Measurements from ENCODE around the gene KAT8. TPM values are rescaled to one million over a fixed set of nuclear protein-coding genes. Genes with fewer than 3 reads are reported as not detected.
A peak's percentile ranks its signal among the peaks of the same experiment; 100 is the strongest.
"Not testable (repeated sequence)": the region's sequence is repeated elsewhere in the genome, so short reads cannot be mapped to it uniquely, and the experiment has no call there.

Gene KAT8
- total RNA-seq, 4 donors from 2014 or later, result 41.5 to 89.4 (median 70.0) TPM

GRCh38 chr16:31149332-31149731 lies 31.9 kb downstream of the KAT8 start:
- TF ChIP-seq POLR2A (IDR thresholded peaks at IDR 0.05) (no peak), CTCF (IDR thresholded peaks at IDR 0.05) (no peak)
- Histone ChIP-seq H3K4me3 (no peak overlapping the region), H3K4me1 (peaks cover 0 to 10% (median 0%) of the 10 kb centered on the region in 4 donors), H3K36me3 (no peaks in the 10 kb centered on the region), H3K27ac (peak overlapping the region in 1 of 4 donors; percentile 25), H3K9me3 (no peaks in the 10 kb centered on the region), H3K27me3 (no peaks in the 10 kb centered on the region)
- no peak for DNase-seq

DNA sequence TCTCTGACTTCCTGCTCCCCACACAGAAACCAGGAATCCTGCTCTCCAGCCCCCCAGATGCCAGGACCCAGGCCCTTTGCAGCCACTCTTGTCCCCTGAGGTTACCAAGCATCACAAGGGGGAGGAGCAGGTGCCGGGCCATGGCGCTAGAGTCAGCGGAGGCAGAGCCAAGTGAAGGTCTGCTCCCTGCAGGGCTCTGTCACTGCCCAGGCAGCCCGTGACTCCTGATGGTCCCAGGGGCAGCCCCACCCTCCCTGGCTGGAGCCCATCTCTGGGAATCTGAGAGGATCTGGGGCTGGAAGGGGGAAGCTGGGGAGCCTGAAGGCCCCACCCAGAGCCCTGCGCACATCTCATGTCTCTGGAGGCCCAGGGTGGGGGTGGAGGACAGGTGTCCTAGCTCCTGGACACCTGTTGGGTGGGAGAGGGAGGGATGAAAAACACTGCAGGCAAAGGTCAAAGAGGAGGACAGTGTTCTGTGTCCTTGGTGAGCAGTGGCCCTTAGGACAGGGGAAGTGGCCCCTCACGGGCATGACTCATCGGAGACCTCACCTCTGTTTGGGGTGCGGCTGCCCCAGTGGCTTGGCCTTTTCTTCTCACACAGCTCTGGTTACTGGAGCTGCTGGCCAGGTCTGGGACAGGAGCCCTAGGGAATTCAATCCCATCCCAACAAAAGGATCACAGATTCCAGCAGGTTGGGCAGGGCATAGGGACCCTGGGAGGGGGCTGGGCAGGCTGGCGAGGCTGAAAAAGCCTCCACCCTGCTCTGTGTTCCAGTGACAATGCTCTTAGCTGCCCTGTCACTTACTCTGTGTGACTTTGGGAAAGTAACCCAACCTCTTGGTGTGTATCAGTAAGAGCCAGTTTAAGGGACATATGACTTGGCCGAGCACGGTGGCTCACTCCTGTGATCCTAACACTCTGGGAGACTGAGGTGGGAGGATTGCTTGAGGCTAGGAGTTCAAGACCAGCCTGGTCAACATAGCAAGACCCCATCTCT lies 32.7 kb downstream of the KAT8 start, which contains the start of gene PRSS36:
Gene PRSS36, minus strand, starts transcription at position 173 of the 997 bp plus-strand sequence. Its CDS starts 31 bp downstream, at position 142.
- Histone ChIP-seq H3K4me3 (no peak within 1 kb of the TSS), H3K4me1 (peaks cover 0 to 10% (median 0%) of the 10 kb centered on the region in 4 donors), H3K36me3 (no peaks in the 10 kb centered on the region), H3K9me3 (no peaks in the 10 kb centered on the region), H3K27ac (peak within 1 kb of the TSS in 1 of 4 donors; percentile 25), H3K27me3 (no peaks in the 10 kb centered on the region)
- no peak for DNase-seq
- TF ChIP-seq CTCF (IDR thresholded peaks at IDR 0.05) (no peak), POLR2A (IDR thresholded peaks at IDR 0.05) (no peak)

DNA sequence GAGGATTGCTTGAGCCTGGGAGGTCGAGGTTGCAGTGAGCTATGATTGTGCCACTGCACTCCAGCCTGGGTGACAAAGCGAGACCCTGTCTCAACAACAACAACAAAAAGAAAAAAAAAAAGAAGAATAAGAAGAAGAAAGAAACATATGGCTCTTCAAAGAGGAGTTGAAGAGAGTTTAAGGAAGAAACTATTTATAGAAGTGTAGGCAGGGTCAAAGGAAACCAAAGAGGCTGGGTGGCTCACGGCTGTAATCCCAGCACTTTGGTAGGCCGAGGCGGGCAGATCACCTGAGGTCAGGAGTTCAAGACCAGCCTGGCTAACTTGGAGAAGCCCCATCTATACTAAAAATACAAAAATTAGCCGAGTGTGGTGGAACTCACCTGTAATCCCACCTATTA lies 33.5 kb downstream of the KAT8 start:
- not testable (repeated sequence) for H3K9me3 ChIP-seq, H3K27me3 ChIP-seq, H3K36me3 ChIP-seq, H3K4me3 ChIP-seq, DNase-seq, H3K27ac ChIP-seq, H3K4me1 ChIP-seq

- Histone ChIP-seq H3K27me3 (no peaks in the 10 kb centered on the region), H3K4me1 (no peaks in the 10 kb centered on the region), H3K27ac (no peak overlapping the region), H3K36me3 (no peaks in the 10 kb centered on the region), H3K9me3 (no peaks in the 10 kb centered on the region), H3K4me3 (no peak overlapping the region)
- TF ChIP-seq POLR2A (IDR thresholded peaks at IDR 0.05), result no peak
- TF ChIP-seq CTCF (IDR thresholded peaks at IDR 0.05), result no peak
- DNase-seq, result no peak
These were observed 39.7 kb downstream of the KAT8 start for GRCh38 chr16:31157136-31157535.

DNA sequence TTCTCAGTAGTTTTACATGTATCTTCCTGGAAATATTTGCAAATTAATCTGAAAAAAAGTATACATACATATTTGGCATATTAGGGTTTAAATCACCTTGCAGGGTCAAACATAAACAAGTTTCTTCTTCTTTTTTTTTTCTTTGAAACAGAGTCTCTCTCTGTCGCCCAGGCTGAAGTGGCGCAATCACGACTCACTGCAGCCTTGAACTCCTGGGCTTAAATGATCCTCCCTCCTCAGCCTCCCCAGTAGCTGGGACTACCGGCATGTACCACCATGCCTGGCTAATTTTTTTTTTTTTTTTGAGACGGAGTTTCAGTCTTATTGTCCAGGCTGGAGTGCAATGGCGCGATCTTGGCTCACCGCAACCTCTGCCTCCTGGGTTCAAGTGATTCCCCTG lies 49.9 kb downstream of the KAT8 start:
- no peak for DNase-seq
- Histone ChIP-seq H3K9me3 (no peaks in the 10 kb centered on the region), H3K4me1 (no peaks in the 10 kb centered on the region), H3K4me3 (no peak overlapping the region), H3K27me3 (no peaks in the 10 kb centered on the region), H3K36me3 (no peaks in the 10 kb centered on the region), H3K27ac (no peak overlapping the region)
- TF ChIP-seq POLR2A (IDR thresholded peaks at IDR 0.05) (no peak), CTCF (IDR thresholded peaks at IDR 0.05) (no peak)

DNA sequence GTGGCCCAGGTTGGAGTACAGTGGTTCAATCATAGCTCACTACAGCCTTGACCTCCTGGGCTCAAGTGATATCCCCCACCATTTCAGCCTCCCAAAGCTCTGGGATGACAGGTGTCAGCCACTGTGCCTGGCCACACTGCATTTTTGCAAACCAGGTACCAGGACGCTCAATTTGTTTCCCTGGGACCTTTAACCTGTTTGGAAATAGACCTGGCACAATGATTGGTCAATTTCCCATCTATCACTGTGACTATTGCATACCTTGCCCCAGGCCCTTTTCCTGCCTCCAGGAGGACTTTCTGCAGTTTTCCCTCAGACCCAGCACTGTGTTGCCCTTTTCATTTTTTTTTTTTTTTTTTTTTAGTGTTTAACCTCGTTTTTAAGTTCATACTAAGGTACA lies 51.4 kb downstream of the KAT8 start:
- Histone ChIP-seq H3K4me3 (no peak overlapping the region), H3K9me3 (no peaks in the 10 kb centered on the region), H3K27ac (no peak overlapping the region), H3K27me3 (no peaks in the 10 kb centered on the region), H3K36me3 (no peaks in the 10 kb centered on the region), H3K4me1 (no peaks in the 10 kb centered on the region)
- TF ChIP-seq POLR2A (IDR thresholded peaks at IDR 0.05) (no peak), CTCF (IDR thresholded peaks at IDR 0.05) (no peak)
- DNase-seq, result no peak

DNA sequence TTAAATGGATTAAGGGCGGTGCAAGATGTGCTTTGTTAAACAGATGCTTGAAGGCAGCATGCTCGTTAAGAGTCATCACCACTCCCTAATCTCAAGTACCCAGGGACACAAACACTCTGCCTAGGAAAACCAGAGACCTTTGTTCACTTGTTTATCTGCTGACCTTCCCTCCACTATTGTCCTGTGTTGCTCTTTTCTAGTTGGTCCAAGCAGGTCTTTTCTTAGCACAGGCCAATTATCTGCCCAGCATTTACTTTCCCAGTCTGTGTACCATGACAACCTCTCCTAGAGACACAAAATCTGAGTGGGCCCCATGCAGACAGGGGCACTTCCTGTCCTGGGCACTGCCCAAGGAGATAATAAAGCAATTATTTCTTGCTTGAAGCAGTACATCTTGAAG lies 52.6 kb downstream of the KAT8 start:
- not testable (repeated sequence) for DNase-seq, H3K27me3 ChIP-seq, H3K4me3 ChIP-seq, H3K36me3 ChIP-seq, H3K9me3 ChIP-seq, H3K4me1 ChIP-seq
- peak overlapping the region in 1 of 4 donors; percentile 50 for H3K27ac ChIP-seq
